ENCODE measurements around the gene SLC9A3.

- TF ChIP-seq GATA2 (IDR thresholded peaks at IDR 0.05; ENCODE audit: low read depth, low read length) (no peak), GATA3 (IDR thresholded peaks at IDR 0.05; ENCODE audit: low read depth, low read length) (no peak)
Measured at GRCh38 chr5:558871-559503, 34.7 kb upstream of the SLC9A3 start.

Measured in SH-SY5Y (cell line).